ENCODE results near the gene CITED4.

GRCh38 chr1:40887012-40887378, 24.8 kb upstream of the CITED4 start:
- TF ChIP-seq, protein P1, sequence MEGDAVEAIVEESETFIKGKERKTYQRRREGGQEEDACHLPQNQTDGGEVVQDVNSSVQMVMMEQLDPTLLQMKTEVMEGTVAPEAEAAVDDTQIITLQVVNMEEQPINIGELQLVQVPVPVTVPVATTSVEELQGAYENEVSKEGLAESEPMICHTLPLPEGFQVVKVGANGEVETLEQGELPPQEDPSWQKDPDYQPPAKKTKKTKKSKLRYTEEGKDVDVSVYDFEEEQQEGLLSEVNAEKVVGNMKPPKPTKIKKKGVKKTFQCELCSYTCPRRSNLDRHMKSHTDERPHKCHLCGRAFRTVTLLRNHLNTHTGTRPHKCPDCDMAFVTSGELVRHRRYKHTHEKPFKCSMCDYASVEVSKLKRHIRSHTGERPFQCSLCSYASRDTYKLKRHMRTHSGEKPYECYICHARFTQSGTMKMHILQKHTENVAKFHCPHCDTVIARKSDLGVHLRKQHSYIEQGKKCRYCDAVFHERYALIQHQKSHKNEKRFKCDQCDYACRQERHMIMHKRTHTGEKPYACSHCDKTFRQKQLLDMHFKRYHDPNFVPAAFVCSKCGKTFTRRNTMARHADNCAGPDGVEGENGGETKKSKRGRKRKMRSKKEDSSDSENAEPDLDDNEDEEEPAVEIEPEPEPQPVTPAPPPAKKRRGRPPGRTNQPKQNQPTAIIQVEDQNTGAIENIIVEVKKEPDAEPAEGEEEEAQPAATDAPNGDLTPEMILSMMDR (IDR thresholded peaks at IDR 0.05; ENCODE audit: poor library complexity, severe bottlenecking) = no peak
- TF ChIP-seq EZH2 (IDR thresholded peaks at IDR 0.05; ENCODE audit: borderline replicate concordance, insufficient read depth, low read length, poor library complexity, severe bottlenecking) (no peak), TAF1 (IDR thresholded peaks at IDR 0.05; ENCODE audit: low read depth) (no peak), EP300 (conservative IDR thresholded peaks at IDR 0.05; ENCODE audit: poor library complexity, severe bottlenecking) (no peak), REST (IDR thresholded peaks at IDR 0.05; ENCODE audit: borderline replicate concordance) (no peak), MXI1 (conservative IDR thresholded peaks at IDR 0.05; ENCODE audit: poor library complexity, severe bottlenecking) (no peak)
